NB4 (cell line): Measurements from ENCODE around the gene ITGA6.

ENCODE experiments used
- POLR2A ChIP-seq: IDR thresholded peaks from 2 replicates; pipeline ENCODE4 v1.6.1; 2011; ENCODE audit warnings: mild to moderate bottlenecking; ENCODE audit not compliant: insufficient read length; ENCODE audit errors: extremely low read depth
- TF ChIP-seq, protein P1 (sequence below): IDR thresholded peaks from one replicate; pipeline ENCODE4 v1.5.1; 2012; ENCODE audit warnings: low read depth, low read length
- TF ChIP-seq, protein P2 (sequence below): IDR thresholded peaks from 2 replicates; pipeline ENCODE4 v1.6.1; 2011; ENCODE audit warnings: low read depth, low read length

DNA sequence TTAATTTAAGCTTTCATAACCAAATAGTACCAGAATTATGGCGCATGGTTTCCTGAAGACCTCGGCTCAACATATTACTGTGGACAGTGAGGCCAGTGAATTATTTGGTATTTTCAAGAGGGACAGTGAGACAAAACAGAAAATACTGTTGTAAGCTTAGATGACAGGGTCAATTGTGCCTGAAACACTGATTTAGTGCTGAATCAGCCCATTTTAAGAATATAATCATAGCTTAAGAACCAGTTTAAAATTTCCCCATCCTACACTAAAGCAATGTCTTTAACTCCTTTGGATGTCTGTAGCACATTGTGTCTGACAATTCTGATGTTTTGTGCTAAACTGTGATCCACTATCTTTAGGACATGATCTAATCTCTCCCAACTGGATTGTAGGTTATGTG, 4.6 kb downstream of the ITGA6 start:
- TF ChIP-seq, protein P1, sequence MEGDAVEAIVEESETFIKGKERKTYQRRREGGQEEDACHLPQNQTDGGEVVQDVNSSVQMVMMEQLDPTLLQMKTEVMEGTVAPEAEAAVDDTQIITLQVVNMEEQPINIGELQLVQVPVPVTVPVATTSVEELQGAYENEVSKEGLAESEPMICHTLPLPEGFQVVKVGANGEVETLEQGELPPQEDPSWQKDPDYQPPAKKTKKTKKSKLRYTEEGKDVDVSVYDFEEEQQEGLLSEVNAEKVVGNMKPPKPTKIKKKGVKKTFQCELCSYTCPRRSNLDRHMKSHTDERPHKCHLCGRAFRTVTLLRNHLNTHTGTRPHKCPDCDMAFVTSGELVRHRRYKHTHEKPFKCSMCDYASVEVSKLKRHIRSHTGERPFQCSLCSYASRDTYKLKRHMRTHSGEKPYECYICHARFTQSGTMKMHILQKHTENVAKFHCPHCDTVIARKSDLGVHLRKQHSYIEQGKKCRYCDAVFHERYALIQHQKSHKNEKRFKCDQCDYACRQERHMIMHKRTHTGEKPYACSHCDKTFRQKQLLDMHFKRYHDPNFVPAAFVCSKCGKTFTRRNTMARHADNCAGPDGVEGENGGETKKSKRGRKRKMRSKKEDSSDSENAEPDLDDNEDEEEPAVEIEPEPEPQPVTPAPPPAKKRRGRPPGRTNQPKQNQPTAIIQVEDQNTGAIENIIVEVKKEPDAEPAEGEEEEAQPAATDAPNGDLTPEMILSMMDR: no peak
- TF ChIP-seq, protein P2, sequence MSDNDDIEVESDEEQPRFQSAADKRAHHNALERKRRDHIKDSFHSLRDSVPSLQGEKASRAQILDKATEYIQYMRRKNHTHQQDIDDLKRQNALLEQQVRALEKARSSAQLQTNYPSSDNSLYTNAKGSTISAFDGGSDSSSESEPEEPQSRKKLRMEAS: no peak
- no peak for TF ChIP-seq POLR2A
